Pancreas (tissue), 10 donors: ENCODE measurements around the gene PDE7B. TPM values are rescaled to one million over a fixed set of nuclear protein-coding genes. Genes with fewer than 3 reads are reported as not detected.

Experiments
- ATAC-seq, 4 donors: fragments of 200-7000 bp; cut with Tn5 transposase; one replicate each; pipeline versions ENCODE4 v1.8.0 to v1.9.1; 2020; ENCODE audit warnings: mild to moderate bottlenecking in 4 of 4, moderate library complexity in 4 of 4
- DNase-seq, 6 donors: peaks; one replicate each; pipeline ENCODE4 v3.0.0-alpha.2; 2020
- FAIRE-seq: peaks from 2 replicates; lab custom pipeline; 2012; peaks lifted over from hg19 to GRCh38; lab: Jason Lieb, UNC
- H3K27ac ChIP-seq, 4 donors: fragments of 200-600 bp; sonication (generic); 1 replicate in 3 of 4; 2 replicates in 1 of 4; pipeline versions ENCODE4 v1.5.0 to v1.8.0; 2020
- H3K27me3 ChIP-seq, 4 donors: fragments of 200-600 bp; one replicate each; pipeline ENCODE4 v1.8.0; 2021
- H3K36me3 ChIP-seq, 3 donors: fragments of 200-600 bp; sonication (generic) in 1 of 3; one replicate each; pipeline versions ENCODE4 v1.5.0 to v1.8.0; 2020 to 2021
- H3K4me1 ChIP-seq, 3 donors: fragments of 200-600 bp; one replicate each; pipeline ENCODE4 v1.8.0; 2021
- H3K4me3 ChIP-seq, 4 donors: fragments of 200-600 bp; sonication (generic) in 2 of 4; one replicate each; pipeline versions ENCODE4 v1.5.0 to v1.8.0; 2020 to 2021
- H3K9me3 ChIP-seq, 4 donors: fragments of 200-600 bp; one replicate each; pipeline ENCODE4 v1.8.0; 2021
- CTCF ChIP-seq, 4 donors: fragments of 200-600 bp; sonication (generic) in 3 of 4; IDR thresholded peaks; one replicate each; pipeline versions ENCODE4 v1.5.0 to v1.8.0; 2021; ENCODE audit warnings: antibody characterized with exemption in 4 of 4
- WGBS, 2 donors: extraction: QIAGEN DNeasy Blood & Tissue Kit; methylation state at CpG; one replicate each; pipeline ENCODE4 v1.1.7; 2013; 5-methylcytosine and 5-hydroxymethylcytosine counted together
- intact Hi-C, 3 donors: fragments of 100-400 bp; cut with DNase I; formaldehyde crosslinking; loops; one replicate each; pipeline versions ENCODE4 v1.11.1 to v1.14.2; 2022
- polyA plus RNA-seq, 2 donors: library from polyadenylated mRNA; stranded (reverse); fragments of 200-250 nt; gene quantifications; one replicate each; pipeline ENCODE4 v1.2.3, GENCODE V29; 2013
- total RNA-seq, 6 donors: library from RNA; stranded (reverse); fragmentation: NEBNext Ultra II Directional in 4 of 6; extraction: Animal tissue kit (Norgen Biotek cat#: 25700) in 4 of 6; gene quantifications; one replicate each; pipeline versions ENCODE4 v1.2.1 to v1.2.4, GENCODE V29; 2021 to 2023
- donor health status: healthy with polysubstance abuse.
- donor health status: DM: no; HTN: no; CAD: no; lungs with moderate emphysema.
- donor health status: DM: no; HTN: no; CAD: no.
- donor health status: control.
- donor health status: control.
- donor health status: Bipolar disorder and iron deficiency.
- donor health status: DM: yes; HTN: yes; CAD: no.
- donor health status: DM: no; HTN: no; CAD: no.
- donor health status: DM: no; HTN: no; CAD: no.
- donor health status: DM: yes; HTN: yes; CAD: no.

The PDE7B gene
- total and polyA plus RNA-seq, 8 donors = 0.38 to 1.7 (median 0.76) TPM

GRCh38 chr6:135972586-135972985, 121.1 kb downstream of the PDE7B start:
- WGBS, 2 donors = 49 to 54% methylated on average over 2 of the region's 2 CpGs
- Histone ChIP-seq H3K27ac (no peak overlapping the region), H3K27me3 (no peaks in the 10 kb centered on the region), H3K4me3 (no peak overlapping the region), H3K9me3 (no peaks in the 10 kb centered on the region), H3K36me3 (no peaks in the 10 kb centered on the region), H3K4me1 (no peaks in the 10 kb centered on the region)
- intact Hi-C loops = no loop called here
- TF ChIP-seq CTCF (IDR thresholded peaks at IDR 0.05) = no peak
- ATAC-seq (no peak), FAIRE-seq (no peak), DNase-seq (no peak)

- no peaks in the 10 kb centered on the region for H3K4me1 ChIP-seq
- WGBS, 2 donors = 38 to 45% methylated on average over 1 of the region's 1 CpG
- no peak overlapping the region for H3K27ac ChIP-seq
- no peaks in the 10 kb centered on the region for H3K27me3 ChIP-seq
- DNase-seq (no peak), ATAC-seq (no peak), FAIRE-seq (no peak)
- H3K4me3 ChIP-seq = no peak overlapping the region
- intact Hi-C loops = no loop called here
- H3K9me3 ChIP-seq = no peaks in the 10 kb centered on the region
- no peaks in the 10 kb centered on the region for H3K36me3 ChIP-seq
- no peak for TF ChIP-seq CTCF (IDR thresholded peaks at IDR 0.05)
Observed at GRCh38 chr6:135974426-135974825, 122.9 kb downstream of the PDE7B start.

- intact Hi-C loops = no loop called here
- DNase-seq (no peak), ATAC-seq (no peak), FAIRE-seq (no peak)
- TF ChIP-seq CTCF (IDR thresholded peaks at IDR 0.05) = no peak
- Histone ChIP-seq H3K9me3 (no peaks in the 10 kb centered on the region), H3K4me3 (no peak overlapping the region), H3K27ac (no peak overlapping the region), H3K4me1 (no peaks in the 10 kb centered on the region), H3K36me3 (no peaks in the 10 kb centered on the region), H3K27me3 (no peaks in the 10 kb centered on the region)
Observed at GRCh38 chr6:135976585-135976984, 125.1 kb downstream of the PDE7B start.

- Histone ChIP-seq H3K27ac (no peak overlapping the region), H3K4me1 (no peaks in the 10 kb centered on the region), H3K36me3 (no peaks in the 10 kb centered on the region), H3K4me3 (no peak overlapping the region), H3K27me3 (no peaks in the 10 kb centered on the region), H3K9me3 (no peaks in the 10 kb centered on the region)
- intact Hi-C loops = no loop called here
- DNase-seq = no peak
- no peak for TF ChIP-seq CTCF (IDR thresholded peaks at IDR 0.05)
- no peak for FAIRE-seq
- no peak for ATAC-seq
- WGBS, 2 donors = 59 to 77% methylated on average over 3 of the region's 3 CpGs
Observed at GRCh38 chr6:135983093-135983492, 131.6 kb downstream of the PDE7B start.

- no peak for ATAC-seq
- no peak for TF ChIP-seq CTCF (IDR thresholded peaks at IDR 0.05)
- H3K4me1 ChIP-seq = no peaks in the 10 kb centered on the region
- H3K4me3 ChIP-seq = no peak overlapping the region
- intact Hi-C loops = no loop called here
- DNase-seq = no peak
- FAIRE-seq = no peak
- no peaks in the 10 kb centered on the region for H3K36me3 ChIP-seq
- 73 to 83% methylated on average over 4 of the region's 4 CpGs for WGBS, 2 donors
- no peak overlapping the region for H3K27ac ChIP-seq
- no peaks in the 10 kb centered on the region for H3K27me3 ChIP-seq
- no peaks in the 10 kb centered on the region for H3K9me3 ChIP-seq
Observed at GRCh38 chr6:135983718-135984343, 132.3 kb downstream of the PDE7B start.
